ENCODE results near the gene STAT5B. TPM values are rescaled to one million over a fixed set of nuclear protein-coding genes. Genes with fewer than 3 reads are reported as not detected.

Gene STAT5B
- total and polyA plus RNA-seq, 2 of the 13 experiments (the other 11 are each of a cell fraction or from before 2014, with no cell fraction given) = 21.0 to 42.8 TPM

- peak; percentile 79; the same call in 1 of the 2 replicates for TF ChIP-seq ZNF800 (CRISPR knock-in tag; IDR thresholded peaks at IDR 0.05)
- TF ChIP-seq ZBTB39 (CRISPR knock-in tag; IDR thresholded peaks at IDR 0.05) = 0 out of 2 replicates have a peak, but pooled peaks have one; percentile 24
- no peak for TF ChIP-seq ZNF260 (CRISPR knock-in tag; IDR thresholded peaks at IDR 0.05; ENCODE audit: borderline replicate concordance, low read depth)
- TF ChIP-seq HDAC6 (IDR thresholded peaks at IDR 0.05; ENCODE audit: low read depth, low read length) = no peak
- peak; percentile 99 for TF ChIP-seq ZNF777 (CRISPR knock-in tag; IDR thresholded peaks at IDR 0.05)
- TF ChIP-seq ZNF326 (CRISPR knock-in tag; IDR thresholded peaks at IDR 0.05; ENCODE audit: borderline replicate concordance) = no peak
- 0 out of 2 replicates have a peak, but pooled peaks have one; percentile 37 for TF ChIP-seq BRCA1 (CRISPR knock-in tag; IDR thresholded peaks at IDR 0.05)
- peak; percentile 5; the same call in 1 of the 2 replicates for TF ChIP-seq TFDP1 (CRISPR knock-in tag; IDR thresholded peaks at IDR 0.05; ENCODE audit: borderline replicate concordance)
- 0 out of 2 replicates have a peak, but pooled peaks have one; percentile 37 for TF ChIP-seq RBFOX2 (IDR thresholded peaks at IDR 0.05; ENCODE audit: low read depth, low read length)
- peak; percentile 63; the same call in 1 of the 2 replicates for TF ChIP-seq ZC3H13 (CRISPR knock-in tag; IDR thresholded peaks at IDR 0.05)
- no peak for TF ChIP-seq ZNF230 (CRISPR knock-in tag; IDR thresholded peaks at IDR 0.05)
- TF ChIP-seq, protein P1, sequence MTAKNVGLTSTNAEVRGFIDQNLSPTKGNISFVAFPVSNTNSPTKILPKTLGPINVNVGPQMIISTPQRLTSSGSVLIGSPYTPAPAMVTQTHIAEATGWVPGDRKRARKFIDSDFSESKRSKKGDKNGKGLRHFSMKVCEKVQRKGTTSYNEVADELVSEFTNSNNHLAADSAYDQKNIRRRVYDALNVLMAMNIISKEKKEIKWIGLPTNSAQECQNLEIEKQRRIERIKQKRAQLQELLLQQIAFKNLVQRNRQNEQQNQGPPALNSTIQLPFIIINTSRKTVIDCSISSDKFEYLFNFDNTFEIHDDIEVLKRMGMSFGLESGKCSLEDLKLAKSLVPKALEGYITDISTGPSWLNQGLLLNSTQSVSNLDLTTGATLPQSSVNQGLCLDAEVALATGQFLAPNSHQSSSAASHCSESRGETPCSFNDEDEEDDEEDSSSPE (CRISPR knock-in tag; IDR thresholded peaks at IDR 0.05) = no peak
- no peak for TF ChIP-seq ZNF772 (CRISPR knock-in tag; IDR thresholded peaks at IDR 0.05)
- TF ChIP-seq MEIS2 (CRISPR knock-in tag; IDR thresholded peaks at IDR 0.05) = 0 out of 2 replicates have a peak, but pooled peaks have one; percentile 62
- no peak for TF ChIP-seq TARDBP (CRISPR knock-in tag; IDR thresholded peaks at IDR 0.05)
- peak; percentile 72; the same call in 1 of the 2 replicates for TF ChIP-seq ZFP82 (CRISPR knock-in tag; IDR thresholded peaks at IDR 0.05; ENCODE audit: borderline replicate concordance)
- TF ChIP-seq YEATS4 (CRISPR knock-in tag; IDR thresholded peaks at IDR 0.05; ENCODE audit: borderline replicate concordance) = peak; percentile 61
- TF ChIP-seq MAX (IDR thresholded peaks at IDR 0.05) = peak; percentile 60
- TF ChIP-seq MTF1 (CRISPR knock-in tag; IDR thresholded peaks at IDR 0.05) = no peak
- TF ChIP-seq ZNF549 (CRISPR knock-in tag; IDR thresholded peaks at IDR 0.05) = no peak
- peak; percentile 11; the same call in 1 of the 2 replicates for TF ChIP-seq MED1 (CRISPR knock-in tag; IDR thresholded peaks at IDR 0.05)
- no peak for TF ChIP-seq RBAK (CRISPR knock-in tag; IDR thresholded peaks at IDR 0.05)
These were observed 12.0 kb upstream of the STAT5B start, which contains the start of gene STAT5A (continued) for GRCh38 chr17:42287977-42288802.
